ENCODE results near the gene RNU6-1. TPM values are rescaled to one million over a fixed set of nuclear protein-coding genes. Genes with fewer than 3 reads are reported as not detected.

RNU6-1 gene
- total RNA-seq, 2 experiments from 2014 or later = not detected

DNA sequence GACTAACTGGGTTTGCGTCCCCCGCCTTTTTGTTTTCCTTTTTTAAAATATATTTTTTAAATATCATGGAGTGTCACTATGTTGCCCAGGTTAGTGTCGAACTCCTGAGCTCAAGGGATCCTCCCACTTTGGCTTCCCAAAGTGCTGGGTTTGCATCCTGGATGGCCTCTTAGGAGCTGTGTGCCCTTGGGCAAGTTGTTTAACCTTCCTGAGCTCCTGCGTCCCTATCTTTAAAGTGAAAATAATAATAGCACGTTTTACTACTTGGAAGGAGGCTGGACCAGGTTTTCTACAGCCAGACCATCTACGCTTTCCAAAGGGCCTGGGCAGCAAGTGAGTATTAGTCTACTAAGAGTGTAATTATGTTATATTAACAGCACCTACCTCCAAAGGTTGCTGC lies 44.2 kb upstream of the RNU6-1 start:
- ChIA-PET CTCF (ENCODE audit: unreplicated experiment) (no interaction called here), POLR2A (no interaction called here)
- peaks cover 30% of the 10 kb centered on the region for H3K4me1 ChIP-seq (ENCODE audit: insufficient read depth, low read length, poor library complexity, severe bottlenecking)
- H3K36me3 ChIP-seq (ENCODE audit: insufficient read depth, low read length) = no peaks in the 10 kb centered on the region
- H2AFZ ChIP-seq (ENCODE audit: low read length) = peak overlapping the region; percentile 74; the same call in 1 of the 2 replicates
- peak overlapping the region; percentile 58; the same call in 1 of the 2 replicates for H3K4me2 ChIP-seq (ENCODE audit: low read length)
- no peaks in the 10 kb centered on the region for H3K9me2 ChIP-seq (ENCODE audit: insufficient read depth, low read length)
- TF ChIP-seq, protein P1, sequence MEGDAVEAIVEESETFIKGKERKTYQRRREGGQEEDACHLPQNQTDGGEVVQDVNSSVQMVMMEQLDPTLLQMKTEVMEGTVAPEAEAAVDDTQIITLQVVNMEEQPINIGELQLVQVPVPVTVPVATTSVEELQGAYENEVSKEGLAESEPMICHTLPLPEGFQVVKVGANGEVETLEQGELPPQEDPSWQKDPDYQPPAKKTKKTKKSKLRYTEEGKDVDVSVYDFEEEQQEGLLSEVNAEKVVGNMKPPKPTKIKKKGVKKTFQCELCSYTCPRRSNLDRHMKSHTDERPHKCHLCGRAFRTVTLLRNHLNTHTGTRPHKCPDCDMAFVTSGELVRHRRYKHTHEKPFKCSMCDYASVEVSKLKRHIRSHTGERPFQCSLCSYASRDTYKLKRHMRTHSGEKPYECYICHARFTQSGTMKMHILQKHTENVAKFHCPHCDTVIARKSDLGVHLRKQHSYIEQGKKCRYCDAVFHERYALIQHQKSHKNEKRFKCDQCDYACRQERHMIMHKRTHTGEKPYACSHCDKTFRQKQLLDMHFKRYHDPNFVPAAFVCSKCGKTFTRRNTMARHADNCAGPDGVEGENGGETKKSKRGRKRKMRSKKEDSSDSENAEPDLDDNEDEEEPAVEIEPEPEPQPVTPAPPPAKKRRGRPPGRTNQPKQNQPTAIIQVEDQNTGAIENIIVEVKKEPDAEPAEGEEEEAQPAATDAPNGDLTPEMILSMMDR (conservative IDR thresholded peaks at IDR 0.05; ENCODE audit: low read length) = no peak
- no peaks in the 10 kb centered on the region for H4K20me1 ChIP-seq (ENCODE audit: insufficient read depth, low read length)
- BruUV-seq (replicated peaks) = no TSS peak
- intact Hi-C loops (cut with micrococcal nuclease; ENCODE audit: unreplicated experiment) = no loop called here
- no peak for DNase-seq (ENCODE audit: low spot score)
- no peaks in the 10 kb centered on the region; the same call in 1 of the 2 replicates for H3K9me3 ChIP-seq (ENCODE audit: low read length)
- H3K79me2 ChIP-seq (ENCODE audit: insufficient read depth, low read depth, low read length) = no peaks in the 10 kb centered on the region
- peak overlapping the region; percentile 44 for H3K4me3 ChIP-seq (ENCODE audit: low read depth, low read length, poor library complexity, severe bottlenecking)
- no peak overlapping the region for H3K27ac ChIP-seq (ENCODE audit: low read depth, low read length, poor library complexity, severe bottlenecking)

DNA sequence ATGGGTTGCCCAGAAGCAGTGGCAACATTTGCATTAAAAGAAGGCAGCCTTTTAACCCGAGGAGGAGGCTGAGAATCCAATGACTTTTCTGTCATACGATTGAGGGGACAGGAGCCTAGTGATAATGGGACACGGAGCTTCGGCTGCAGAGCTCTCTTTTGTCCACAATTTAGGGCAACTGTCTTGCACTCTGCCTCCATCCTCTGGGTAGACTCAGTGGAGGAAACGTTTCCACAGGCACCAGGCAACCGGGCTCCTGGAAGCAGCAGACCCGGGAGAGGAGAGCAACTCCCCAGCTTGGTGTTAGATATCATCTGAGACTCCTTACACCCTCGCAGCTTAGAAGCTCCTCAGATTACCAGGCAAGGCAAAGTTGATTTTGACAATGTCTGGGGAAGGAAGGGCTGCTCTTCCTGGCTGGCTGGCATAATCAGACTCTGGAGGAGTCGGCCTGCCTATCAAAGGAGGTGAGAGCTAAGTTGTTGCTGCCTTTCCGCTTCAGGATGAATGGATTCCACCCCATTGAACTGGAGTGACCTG lies 43.5 kb upstream of the RNU6-1 start:
- POLR2A ChIA-PET = no interaction called here
- TF ChIP-seq EZH2phosphoT487 (IDR thresholded peaks at IDR 0.05; ENCODE audit: borderline replicate concordance, low read depth, low read length) = no peak
- TF ChIP-seq, protein P1 (conservative IDR thresholded peaks at IDR 0.05; ENCODE audit: low read length) = no peak
- Histone ChIP-seq H2AFZ (ENCODE audit: low read length) (no peak overlapping the region), H3K9me3 (ENCODE audit: low read length) (no peaks in the 10 kb centered on the region; the same call in 1 of the 2 replicates), H3K79me2 (ENCODE audit: insufficient read depth, low read depth, low read length) (no peaks in the 10 kb centered on the region), H3K4me3 (ENCODE audit: low read depth, low read length, poor library complexity, severe bottlenecking) (no peak overlapping the region), H3K4me1 (ENCODE audit: insufficient read depth, low read length, poor library complexity, severe bottlenecking) (peaks cover 30% of the 10 kb centered on the region), H3K27ac (ENCODE audit: low read depth, low read length, poor library complexity, severe bottlenecking) (no peak overlapping the region), H3K4me2 (ENCODE audit: low read length) (no peak overlapping the region), H3K9me2 (ENCODE audit: insufficient read depth, low read length) (no peaks in the 10 kb centered on the region), H3K36me3 (ENCODE audit: insufficient read depth, low read length) (no peaks in the 10 kb centered on the region), H4K20me1 (ENCODE audit: insufficient read depth, low read length) (no peaks in the 10 kb centered on the region)
- intact Hi-C loops (cut with micrococcal nuclease; ENCODE audit: unreplicated experiment) = no loop called here
- DNase-seq (ENCODE audit: low spot score) = no peak
- CTCF ChIA-PET (ENCODE audit: unreplicated experiment) = no interaction called here
- BruUV-seq (replicated peaks) = no TSS peak

DNA sequence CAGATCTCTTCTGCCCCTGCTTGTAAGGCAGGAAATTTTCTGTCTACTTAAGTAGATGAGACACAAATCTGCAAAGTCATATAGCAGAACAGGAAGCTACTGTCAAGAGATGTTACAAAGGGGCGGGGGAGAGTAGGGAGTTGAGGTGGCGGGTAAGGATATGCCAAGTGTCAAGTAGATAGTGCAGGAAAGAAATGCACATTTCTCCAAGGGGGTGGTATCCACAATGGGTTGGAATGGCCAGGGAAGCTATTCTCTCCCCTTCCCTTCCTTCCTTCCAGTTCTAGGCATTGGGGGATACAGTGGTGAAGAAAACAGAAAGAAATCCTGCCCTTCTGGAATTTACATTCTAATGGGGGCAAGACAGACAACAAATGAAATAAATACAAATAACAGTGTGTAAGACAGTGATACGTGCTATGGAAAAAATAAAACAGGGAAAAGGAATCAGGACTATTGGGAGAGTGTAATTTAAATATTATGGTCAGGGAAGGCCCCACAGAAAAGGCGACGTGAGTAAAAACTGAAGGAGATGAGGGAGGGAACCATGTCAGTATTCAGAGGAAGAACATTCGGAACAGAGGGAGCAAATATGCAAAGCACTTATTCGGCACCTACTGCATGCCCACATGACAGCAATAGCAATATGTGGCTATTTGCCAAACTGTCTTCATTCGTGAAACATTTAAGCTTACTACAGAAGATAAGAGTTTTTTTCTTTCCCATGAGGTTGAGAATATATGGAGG lies 42.8 kb upstream of the RNU6-1 start:
- Histone ChIP-seq H3K79me2 (ENCODE audit: insufficient read depth, low read depth, low read length) (no peaks in the 10 kb centered on the region), H3K9me2 (ENCODE audit: insufficient read depth, low read length) (no peaks in the 10 kb centered on the region), H2AFZ (ENCODE audit: low read length) (peak overlapping the region; percentile 55; the same call in 1 of the 2 replicates), H3K4me2 (ENCODE audit: low read length) (peak overlapping the region; percentile 35), H3K4me1 (ENCODE audit: insufficient read depth, low read length, poor library complexity, severe bottlenecking) (peaks cover 30% of the 10 kb centered on the region), H3K27ac (ENCODE audit: low read depth, low read length, poor library complexity, severe bottlenecking) (no peak overlapping the region), H3K4me3 (ENCODE audit: low read depth, low read length, poor library complexity, severe bottlenecking) (no peak overlapping the region), H3K36me3 (ENCODE audit: insufficient read depth, low read length) (no peaks in the 10 kb centered on the region), H3K9me3 (ENCODE audit: low read length) (no peaks in the 10 kb centered on the region; the same call in 1 of the 2 replicates), H4K20me1 (ENCODE audit: insufficient read depth, low read length) (no peaks in the 10 kb centered on the region)
- no TSS peak for BruUV-seq (replicated peaks)
- TF ChIP-seq, protein P1 (conservative IDR thresholded peaks at IDR 0.05; ENCODE audit: low read length) = no peak
- TF ChIP-seq EZH2phosphoT487 (IDR thresholded peaks at IDR 0.05; ENCODE audit: borderline replicate concordance, low read depth, low read length) = no peak
- ChIA-PET CTCF (ENCODE audit: unreplicated experiment) (no interaction called here), POLR2A (no interaction called here)
- intact Hi-C loops (cut with micrococcal nuclease; ENCODE audit: unreplicated experiment) = no loop called here
- DNase-seq (ENCODE audit: low spot score) = peak; percentile 67
